Measurements from ENCODE around the gene SLC15A2. TPM values are rescaled to one million over a fixed set of nuclear protein-coding genes. Genes with fewer than 3 reads are reported as not detected.

The SLC15A2 gene
- total and polyA plus RNA-seq, 2 experiments from 2014 or later = 0.26 to 0.90 TPM

DNA sequence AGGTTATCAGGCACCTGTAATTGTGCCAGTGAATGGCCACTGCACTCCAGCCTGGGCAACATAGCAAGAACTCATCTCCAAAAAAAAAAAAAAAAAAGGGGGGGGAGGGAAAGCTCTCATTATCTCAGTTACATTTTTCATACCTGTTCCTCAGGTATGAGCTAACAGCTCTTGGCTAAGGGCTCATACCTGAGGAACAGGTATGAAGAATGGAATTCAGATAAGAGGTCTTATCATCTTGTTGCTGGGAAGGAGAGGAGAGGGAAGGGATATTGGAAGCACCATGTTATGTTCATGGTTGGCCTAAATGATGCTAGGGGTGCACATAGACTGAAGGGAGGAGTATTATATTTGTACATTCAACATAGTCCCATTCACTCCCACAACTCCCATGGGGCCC lies 2.6 kb downstream of the SLC15A2 start:
- H3K4me1 Mint-ChIP-seq = peaks cover 45% of the 10 kb centered on the region
- ATAC-seq (no peak), DNase-seq (ENCODE audit: low spot score) (no peak)
- H3K4me3 ChIP-seq = no peak overlapping the region
- no peaks in the 10 kb centered on the region for H3K9me3 Mint-ChIP-seq
- TF ChIP-seq ZNF331 (CRISPR knock-in tag; IDR thresholded peaks at IDR 0.05; ENCODE audit: low read depth) (no peak), CREB1 (CRISPR knock-in tag; IDR thresholded peaks at IDR 0.05; ENCODE audit: low read depth) (no peak), POLR2AphosphoS5 (IDR thresholded peaks at IDR 0.05; ENCODE audit: low read depth) (no peak)
- TF ChIP-seq, protein P1, sequence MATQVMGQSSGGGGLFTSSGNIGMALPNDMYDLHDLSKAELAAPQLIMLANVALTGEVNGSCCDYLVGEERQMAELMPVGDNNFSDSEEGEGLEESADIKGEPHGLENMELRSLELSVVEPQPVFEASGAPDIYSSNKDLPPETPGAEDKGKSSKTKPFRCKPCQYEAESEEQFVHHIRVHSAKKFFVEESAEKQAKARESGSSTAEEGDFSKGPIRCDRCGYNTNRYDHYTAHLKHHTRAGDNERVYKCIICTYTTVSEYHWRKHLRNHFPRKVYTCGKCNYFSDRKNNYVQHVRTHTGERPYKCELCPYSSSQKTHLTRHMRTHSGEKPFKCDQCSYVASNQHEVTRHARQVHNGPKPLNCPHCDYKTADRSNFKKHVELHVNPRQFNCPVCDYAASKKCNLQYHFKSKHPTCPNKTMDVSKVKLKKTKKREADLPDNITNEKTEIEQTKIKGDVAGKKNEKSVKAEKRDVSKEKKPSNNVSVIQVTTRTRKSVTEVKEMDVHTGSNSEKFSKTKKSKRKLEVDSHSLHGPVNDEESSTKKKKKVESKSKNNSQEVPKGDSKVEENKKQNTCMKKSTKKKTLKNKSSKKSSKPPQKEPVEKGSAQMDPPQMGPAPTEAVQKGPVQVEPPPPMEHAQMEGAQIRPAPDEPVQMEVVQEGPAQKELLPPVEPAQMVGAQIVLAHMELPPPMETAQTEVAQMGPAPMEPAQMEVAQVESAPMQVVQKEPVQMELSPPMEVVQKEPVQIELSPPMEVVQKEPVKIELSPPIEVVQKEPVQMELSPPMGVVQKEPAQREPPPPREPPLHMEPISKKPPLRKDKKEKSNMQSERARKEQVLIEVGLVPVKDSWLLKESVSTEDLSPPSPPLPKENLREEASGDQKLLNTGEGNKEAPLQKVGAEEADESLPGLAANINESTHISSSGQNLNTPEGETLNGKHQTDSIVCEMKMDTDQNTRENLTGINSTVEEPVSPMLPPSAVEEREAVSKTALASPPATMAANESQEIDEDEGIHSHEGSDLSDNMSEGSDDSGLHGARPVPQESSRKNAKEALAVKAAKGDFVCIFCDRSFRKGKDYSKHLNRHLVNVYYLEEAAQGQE (IDR thresholded peaks at IDR 0.05; ENCODE audit: unreplicated experiment) = no peak
- TF ChIP-seq, protein P2, sequence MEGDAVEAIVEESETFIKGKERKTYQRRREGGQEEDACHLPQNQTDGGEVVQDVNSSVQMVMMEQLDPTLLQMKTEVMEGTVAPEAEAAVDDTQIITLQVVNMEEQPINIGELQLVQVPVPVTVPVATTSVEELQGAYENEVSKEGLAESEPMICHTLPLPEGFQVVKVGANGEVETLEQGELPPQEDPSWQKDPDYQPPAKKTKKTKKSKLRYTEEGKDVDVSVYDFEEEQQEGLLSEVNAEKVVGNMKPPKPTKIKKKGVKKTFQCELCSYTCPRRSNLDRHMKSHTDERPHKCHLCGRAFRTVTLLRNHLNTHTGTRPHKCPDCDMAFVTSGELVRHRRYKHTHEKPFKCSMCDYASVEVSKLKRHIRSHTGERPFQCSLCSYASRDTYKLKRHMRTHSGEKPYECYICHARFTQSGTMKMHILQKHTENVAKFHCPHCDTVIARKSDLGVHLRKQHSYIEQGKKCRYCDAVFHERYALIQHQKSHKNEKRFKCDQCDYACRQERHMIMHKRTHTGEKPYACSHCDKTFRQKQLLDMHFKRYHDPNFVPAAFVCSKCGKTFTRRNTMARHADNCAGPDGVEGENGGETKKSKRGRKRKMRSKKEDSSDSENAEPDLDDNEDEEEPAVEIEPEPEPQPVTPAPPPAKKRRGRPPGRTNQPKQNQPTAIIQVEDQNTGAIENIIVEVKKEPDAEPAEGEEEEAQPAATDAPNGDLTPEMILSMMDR (conservative IDR thresholded peaks at IDR 0.05; ENCODE audit: low read depth in 2 of 2) = no peak
- peaks cover 2% of the 10 kb centered on the region; the same call in 1 of the 2 replicates for H3F3A ChIP-seq (replicated peaks; ENCODE audit: low read depth)
- no peak overlapping the region for H3K4me2 ChIP-seq
- H3K27me3 ChIP-seq (ENCODE audit: insufficient read depth) = no peaks in the 10 kb centered on the region
- H3K36me3 Mint-ChIP-seq (ENCODE audit: low read depth) = peaks cover 15% of the 10 kb centered on the region
- H3K27me3 Mint-ChIP-seq (ENCODE audit: insufficient read depth, low read depth, poor library complexity) = peaks cover 9% of the 10 kb centered on the region
- H3K9me2 ChIP-seq (ENCODE audit: insufficient read depth) = no peaks in the 10 kb centered on the region
- H3K4me3 Mint-ChIP-seq = no peak overlapping the region
- no peaks in the 10 kb centered on the region for H3K79me2 ChIP-seq (replicated peaks; ENCODE audit: insufficient read depth)
- no peaks in the 10 kb centered on the region for H3K36me3 ChIP-seq (ENCODE audit: insufficient read depth)
- H2AFZ ChIP-seq = no peak overlapping the region
- H3K27ac Mint-ChIP-seq = no peak overlapping the region
- peaks cover 36% of the 10 kb centered on the region for H3K4me1 ChIP-seq (ENCODE audit: insufficient read depth)
- H4K20me1 ChIP-seq (replicated peaks; ENCODE audit: insufficient read depth) = no peaks in the 10 kb centered on the region
- no peak overlapping the region for H3K27ac ChIP-seq (ENCODE audit: low read depth)

DNA sequence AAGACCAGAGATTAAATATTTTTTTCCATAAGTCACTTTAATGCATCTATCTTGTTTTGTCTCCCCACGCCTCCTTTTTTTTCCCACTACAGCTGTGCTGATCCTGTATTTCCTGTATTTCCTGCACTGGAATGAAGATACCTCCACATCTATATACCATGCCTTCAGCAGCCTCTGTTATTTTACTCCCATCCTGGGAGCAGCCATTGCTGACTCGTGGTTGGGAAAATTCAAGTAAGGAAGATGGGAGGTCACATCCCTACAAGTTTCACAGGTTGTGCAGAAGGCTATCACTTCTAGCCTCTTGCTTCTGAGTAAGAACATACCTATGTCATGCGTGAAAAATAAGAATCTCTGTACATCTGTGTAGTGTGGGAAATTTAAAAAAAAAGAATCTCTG lies 3.1 kb downstream of the SLC15A2 start:
- peaks cover 18% of the 10 kb centered on the region for H3K36me3 Mint-ChIP-seq (ENCODE audit: low read depth)
- ATAC-seq = no peak
- no peak overlapping the region for H3K4me3 Mint-ChIP-seq
- TF ChIP-seq EZH2 (IDR thresholded peaks at IDR 0.05; ENCODE audit: low read depth, unreplicated experiment) (no peak), CREB1 (CRISPR knock-in tag; IDR thresholded peaks at IDR 0.05; ENCODE audit: low read depth) (no peak), STAT1 (IDR thresholded peaks at IDR 0.05; ENCODE audit: unreplicated experiment) (no peak), ZNF114 (CRISPR knock-in tag; IDR thresholded peaks at IDR 0.05) (no peak), EZH2phosphoT487 (IDR thresholded peaks at IDR 0.05; ENCODE audit: unreplicated experiment) (no peak)
- TF ChIP-seq, protein P1 (IDR thresholded peaks at IDR 0.05; ENCODE audit: unreplicated experiment) = no peak
- TF ChIP-seq, protein P2 (conservative IDR thresholded peaks at IDR 0.05; ENCODE audit: low read depth in 2 of 2) = no peak

More for the DNA sequence above, 3.1 kb downstream of the SLC15A2 start:
- H3K4me1 ChIP-seq (ENCODE audit: insufficient read depth) = peaks cover 35% of the 10 kb centered on the region
- H4K20me1 ChIP-seq (replicated peaks; ENCODE audit: insufficient read depth) = no peaks in the 10 kb centered on the region
- peaks cover 2% of the 10 kb centered on the region; the same call in 1 of the 2 replicates for H3F3A ChIP-seq (replicated peaks; ENCODE audit: low read depth)
- no peak for DNase-seq (ENCODE audit: low spot score)
- H3K4me3 ChIP-seq = no peak overlapping the region
- no peak overlapping the region for H2AFZ ChIP-seq
- no peak overlapping the region for H3K27ac Mint-ChIP-seq
- no peaks in the 10 kb centered on the region for H3K79me2 ChIP-seq (replicated peaks; ENCODE audit: insufficient read depth)
- no peaks in the 10 kb centered on the region for H3K36me3 ChIP-seq (ENCODE audit: insufficient read depth)
- peaks cover 41% of the 10 kb centered on the region for H3K4me1 Mint-ChIP-seq
- peaks cover 9% of the 10 kb centered on the region for H3K27me3 Mint-ChIP-seq (ENCODE audit: insufficient read depth, low read depth, poor library complexity)
- no peaks in the 10 kb centered on the region for H3K27me3 ChIP-seq (ENCODE audit: insufficient read depth)
- no peak overlapping the region for H3K4me2 ChIP-seq
- no peaks in the 10 kb centered on the region for H3K9me2 ChIP-seq (ENCODE audit: insufficient read depth)
- H3K27ac ChIP-seq (ENCODE audit: low read depth) = no peak overlapping the region
- H3K9me3 Mint-ChIP-seq = no peaks in the 10 kb centered on the region

Data from GM23338 (cell line).